Stimulated activated CD4-positive, alpha-beta T cell treated with anti-CD3 and anti-CD28 coated beads, Interleukin-4, amount 100 ng/mL, for 48 hours (primary cell): ENCODE results near the gene WDR47.
"Not testable (repeated sequence)": the region's sequence is repeated elsewhere in the genome, so short reads cannot be mapped to it uniquely, and the experiment has no call there.

ENCODE experiments used
- DNase-seq, 2 donors: peaks; one replicate each; pipeline ENCODE4 v3.0.0-alpha.2; 2020; ENCODE audit warnings: low read depth in 2 of 2

Gene WDR47

GRCh38 chr1:108962681-108963051, 79.2 kb downstream of the WDR47 start:
- DNase-seq, result peak in 1 of 2 donors; percentile 18

- no peak for DNase-seq
Observed at GRCh38 chr1:108961752-108962486, 80.0 kb downstream of the WDR47 start.

DNA sequence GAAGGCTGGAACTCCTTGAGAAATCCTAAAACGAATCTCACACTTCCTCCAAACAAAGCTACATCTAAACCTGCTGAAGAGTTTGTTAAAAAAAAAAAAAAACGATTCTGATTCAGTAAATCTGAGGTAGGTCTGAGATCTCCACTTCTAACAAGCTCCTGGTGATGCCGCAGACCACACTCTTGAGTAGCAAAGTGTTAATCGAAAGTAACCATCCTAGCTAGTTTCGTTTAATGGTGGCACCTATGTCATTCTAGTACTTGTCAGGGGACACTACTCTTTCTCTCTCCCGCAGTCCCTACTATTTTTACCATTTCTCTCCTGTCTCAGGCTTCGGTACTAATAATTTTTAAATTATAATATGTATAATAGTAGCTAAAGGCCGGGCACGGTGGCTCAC, 80.7 kb downstream of the WDR47 start:
- DNase-seq, result no peak

DNA sequence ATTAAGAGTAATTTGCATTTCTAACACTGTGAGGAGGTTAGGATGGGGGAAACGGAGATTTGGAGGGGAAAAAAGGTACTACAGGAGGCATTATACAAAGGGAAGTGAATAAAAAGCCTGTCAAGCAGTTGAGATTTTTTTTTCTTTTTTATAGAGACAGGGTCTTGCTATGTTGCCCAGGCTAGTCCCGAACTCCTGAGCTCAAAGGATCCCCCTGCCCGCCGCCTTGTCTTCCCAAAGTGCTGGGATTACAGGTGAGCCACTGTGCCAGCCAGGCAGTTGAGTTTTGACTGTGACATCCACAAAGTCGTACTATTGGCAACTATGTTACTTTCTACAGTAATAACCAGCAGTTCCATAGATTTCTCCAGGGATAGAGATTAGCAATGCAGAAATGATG, 81.2 kb downstream of the WDR47 start:
- no peak for DNase-seq

GRCh38 chr1:108957888-108958287, 84.0 kb downstream of the WDR47 start:
- DNase-seq, result no peak

DNA sequence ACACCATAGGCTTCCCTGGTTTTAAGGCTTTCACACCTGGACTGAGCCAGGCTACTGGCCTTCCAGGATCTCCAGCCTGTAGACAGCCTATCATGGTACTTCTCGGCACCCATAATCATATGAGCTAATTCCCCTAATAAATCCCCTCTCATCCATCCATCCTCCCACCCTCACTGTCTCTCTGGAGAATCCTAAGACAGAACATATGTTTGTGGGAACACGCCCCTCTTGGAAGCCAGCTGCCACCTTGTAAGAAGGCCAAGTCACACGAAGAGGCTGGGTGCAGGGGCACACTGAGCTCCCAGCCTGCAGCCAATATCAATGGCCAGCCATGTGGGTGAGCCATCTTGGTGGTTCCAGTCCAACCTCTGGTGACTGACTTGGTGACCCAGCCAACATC, 86.0 kb downstream of the WDR47 start:
- DNase-seq, result no peak

DNA sequence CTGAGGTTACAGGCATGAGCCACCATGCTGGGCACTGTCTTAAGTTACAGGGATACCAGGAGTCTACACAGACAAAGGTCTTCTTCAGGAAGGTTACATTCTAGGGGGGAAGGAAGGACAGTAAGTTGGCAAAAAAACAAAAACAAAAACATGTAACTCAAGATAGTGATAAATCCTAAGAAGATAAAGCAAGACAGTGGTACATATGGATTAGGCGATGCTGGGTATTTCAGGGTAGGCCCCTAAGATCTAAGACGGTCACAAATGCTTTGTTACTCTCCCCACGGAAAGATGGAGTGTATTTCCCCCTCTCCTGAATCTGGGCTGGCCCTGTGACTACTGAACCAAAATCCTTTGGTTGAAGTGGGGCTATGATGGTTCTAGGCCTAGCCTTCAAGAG, 86.8 kb downstream of the WDR47 start:
- no peak for DNase-seq

DNA sequence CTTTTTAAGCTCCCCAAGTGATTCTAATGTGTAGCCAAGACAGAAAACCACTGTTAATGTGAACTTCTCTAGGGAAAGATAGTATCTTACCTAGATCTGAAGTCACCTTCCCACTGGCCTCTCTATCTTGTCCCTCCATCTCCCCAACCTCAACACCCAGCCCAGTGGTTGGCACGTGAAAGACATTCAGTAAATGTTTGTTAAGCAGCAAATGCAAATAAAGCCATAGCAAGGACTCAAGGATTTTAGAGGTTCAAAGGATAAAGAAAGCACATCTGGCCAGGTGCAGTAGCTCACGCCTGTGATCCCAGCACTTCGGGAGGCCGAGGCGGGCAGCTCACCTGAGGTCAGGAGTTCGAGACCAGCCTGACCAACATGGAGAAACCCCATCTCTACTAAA, 88.5 kb downstream of the WDR47 start:
- no peak for DNase-seq

DNA sequence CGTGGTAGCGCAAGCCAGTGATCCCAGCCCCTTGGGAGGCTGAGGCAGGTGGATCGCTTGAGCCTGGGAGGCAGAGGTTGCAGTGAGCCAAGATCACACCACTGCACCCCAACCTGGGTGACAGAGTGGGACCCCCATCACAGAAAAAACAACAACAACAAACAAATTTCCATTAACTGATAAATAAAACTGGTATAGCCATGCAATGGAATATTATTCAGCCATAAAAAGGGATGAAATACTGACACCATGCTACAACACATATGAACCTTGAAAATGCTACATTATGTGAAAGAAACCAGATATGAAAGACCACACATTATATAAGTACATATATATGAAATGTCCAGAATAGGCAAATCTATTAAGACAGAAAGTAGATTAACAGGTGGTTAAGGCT, 90.7 kb downstream of the WDR47 start:
- no peak for DNase-seq

- DNase-seq, result no peak
Observed at GRCh38 chr1:108949044-108949443, 92.9 kb downstream of the WDR47 start.

- no peak for DNase-seq
Observed at GRCh38 chr1:108947871-108948525, 93.9 kb downstream of the WDR47 start.

- no peak for DNase-seq
Observed at GRCh38 chr1:108936170-108936569, 105.7 kb downstream of the WDR47 start.

DNA sequence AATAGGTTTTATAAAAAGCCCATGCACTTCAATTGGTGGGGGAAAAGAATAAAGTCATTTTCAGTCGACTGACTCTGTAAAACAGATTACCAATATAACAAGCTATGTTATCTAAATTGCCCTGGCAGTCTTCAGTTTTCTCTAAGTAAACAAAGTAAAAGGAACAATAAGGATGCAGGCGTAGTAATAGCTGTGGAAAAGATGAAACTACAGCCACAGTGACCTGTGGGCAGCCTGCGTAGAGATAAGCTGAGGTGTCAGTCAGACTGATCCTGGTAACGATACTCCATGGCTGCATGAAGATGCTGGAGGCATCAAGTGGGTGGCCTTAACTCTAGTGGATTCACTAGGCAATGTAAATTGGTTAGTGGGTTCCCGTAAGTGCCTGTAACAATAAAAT, 108.0 kb downstream of the WDR47 start:
- DNase-seq, result no peak

DNA sequence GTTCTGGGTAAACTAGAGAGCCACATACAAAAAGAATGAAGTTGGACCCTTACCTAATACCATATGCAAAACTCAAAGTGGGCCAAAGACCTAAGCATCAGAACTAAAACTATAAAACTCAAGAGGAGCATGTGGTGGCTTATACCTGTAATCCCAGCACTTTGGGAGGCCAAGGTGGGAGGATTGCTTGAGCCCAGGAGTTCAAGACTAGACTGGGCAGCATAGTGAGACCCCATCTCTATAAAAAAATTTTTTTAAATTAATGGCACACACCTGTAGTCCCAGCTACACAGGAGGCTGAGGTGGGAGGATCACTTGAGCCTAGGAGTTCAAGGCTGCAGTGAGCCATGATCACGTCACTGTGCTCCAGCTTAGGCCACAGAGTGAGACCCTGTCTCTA, 114.3 kb downstream of the WDR47 start:
- not testable (repeated sequence) for DNase-seq

- no peak for DNase-seq
Observed at GRCh38 chr1:108925920-108926319, 116.0 kb downstream of the WDR47 start.
